Jurkat, Clone E6-1 (cell line): ENCODE results near the gene LGALS8.

Source experiments
- DNase-seq: peaks from one replicate; pipeline ENCODE4 v3.0.0-alpha.2; 2011; ENCODE audit warnings: low read depth, low spot score
- H3K4me3 ChIP-seq: 2 replicates; pipeline ENCODE4 v1.5.1; 2011; ENCODE audit warnings: mild to moderate bottlenecking, low read length, control low read depth, moderate library complexity

The LGALS8 gene

GRCh38 chr1:236507022-236507700 is 16.6 kb upstream of the LGALS8 start:
- H3K4me3 ChIP-seq, result no peak overlapping the region
- no peak for DNase-seq

DNA sequence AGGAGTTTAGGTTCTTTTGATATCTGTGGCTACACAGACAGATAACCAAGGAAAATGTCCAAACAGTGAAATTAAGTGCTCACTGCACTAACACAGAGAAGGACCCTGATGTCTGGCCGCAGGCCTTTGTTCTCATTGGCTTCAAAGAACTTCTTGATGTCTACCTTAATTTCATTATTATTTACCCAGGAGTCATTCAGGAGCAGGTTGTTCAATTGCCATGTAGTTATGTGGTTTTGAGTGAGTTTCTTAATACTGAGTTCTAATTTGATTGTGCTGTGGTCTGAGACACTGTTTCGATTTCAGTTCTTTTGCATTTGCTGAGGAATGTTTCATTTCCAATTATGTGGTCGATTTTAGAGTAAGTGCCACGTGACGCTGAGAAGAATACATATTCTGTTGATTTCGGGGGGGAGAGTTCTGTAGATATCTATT is 15.2 kb upstream of the LGALS8 start:
- no peak overlapping the region for H3K4me3 ChIP-seq
- DNase-seq, result no peak

DNA sequence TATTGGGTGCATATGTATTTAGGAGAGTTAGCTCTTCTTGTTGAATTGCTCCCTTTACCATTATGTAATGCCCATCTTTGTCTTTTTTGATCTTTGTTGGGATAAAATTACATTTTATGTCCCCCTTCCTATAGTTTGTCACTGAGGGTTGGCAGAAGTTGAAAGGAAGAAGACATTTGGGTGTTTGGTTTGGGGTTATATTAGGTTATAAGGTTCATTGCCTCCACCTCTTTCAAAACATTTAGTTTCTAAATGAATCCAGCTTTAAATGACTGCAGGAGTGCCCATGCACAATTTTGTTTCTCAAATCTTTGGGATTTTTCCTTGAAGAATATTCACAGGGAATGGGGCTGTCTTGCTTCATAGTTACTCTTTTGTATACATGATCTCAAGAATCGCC is 14.6 kb upstream of the LGALS8 start:
- no peak overlapping the region for H3K4me3 ChIP-seq
- DNase-seq, result no peak

DNA sequence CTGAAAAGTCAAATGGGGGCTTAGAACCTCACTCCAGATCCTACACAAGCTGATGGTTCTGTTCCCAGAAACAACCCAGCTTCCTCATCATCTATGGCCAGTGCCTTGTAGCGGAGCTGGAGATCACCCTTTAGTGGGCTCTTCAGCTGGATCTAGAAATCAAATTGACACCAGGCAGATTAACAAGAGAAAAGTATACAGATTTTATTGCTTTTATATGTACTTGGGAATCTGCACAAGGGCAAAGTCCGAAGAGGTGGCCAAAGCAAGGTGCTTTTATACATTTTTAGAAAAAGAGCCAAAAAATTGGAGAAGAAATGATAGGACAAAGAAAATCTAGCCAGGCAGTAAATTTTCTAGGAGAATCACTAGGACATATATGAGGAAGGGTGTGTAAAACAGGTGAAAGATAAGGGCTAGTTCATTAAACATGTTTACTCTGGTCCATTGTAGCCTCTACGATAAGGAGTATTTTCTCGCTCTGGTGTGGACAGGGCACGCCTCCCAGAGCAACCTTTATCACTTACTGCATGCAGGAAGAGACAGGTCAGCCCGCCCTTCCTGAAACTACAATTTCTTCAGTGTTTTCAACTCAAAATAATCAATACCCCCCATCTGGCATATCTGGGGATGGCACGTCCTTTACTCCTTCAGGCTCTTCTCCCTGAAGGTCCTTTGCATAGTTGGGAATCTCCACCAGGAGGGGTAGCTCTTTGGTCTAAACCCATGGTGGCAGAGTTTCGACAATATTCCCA is 14.0 kb upstream of the LGALS8 start:
- no peak for DNase-seq
- no peak overlapping the region for H3K4me3 ChIP-seq

DNA sequence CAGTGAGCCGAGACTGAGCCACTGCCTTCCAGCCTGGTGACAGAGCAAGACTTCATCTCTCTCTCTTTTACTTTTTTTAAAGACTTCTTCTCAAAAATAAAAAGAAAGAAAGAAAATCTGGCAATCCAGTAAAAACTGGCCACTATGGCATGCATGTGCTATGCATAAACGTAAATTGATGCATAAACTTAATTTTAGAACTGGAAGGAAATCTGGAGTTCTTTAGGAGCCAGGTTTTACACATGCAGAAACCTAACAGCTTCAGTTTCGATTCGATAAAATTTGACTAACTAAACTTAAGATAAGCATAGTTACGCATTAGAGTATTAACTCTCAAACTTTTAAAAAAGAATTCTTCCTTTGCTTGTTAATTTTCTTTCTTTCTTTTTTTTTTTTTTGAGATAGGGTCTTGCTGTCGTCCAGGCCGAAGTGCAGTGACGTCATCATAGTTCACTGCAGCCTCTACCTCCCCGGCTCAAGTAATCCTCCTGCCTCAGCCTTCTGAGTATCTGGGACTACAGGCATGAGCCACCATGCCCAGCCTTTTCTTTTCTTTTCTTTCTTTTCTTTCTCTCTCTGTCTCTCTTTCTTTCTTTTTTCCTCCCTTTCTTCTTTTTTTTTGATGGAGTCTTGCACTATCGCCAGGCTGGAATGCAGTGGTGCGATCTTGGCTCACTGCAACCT is 11.9 kb upstream of the LGALS8 start:
- H3K4me3 ChIP-seq, result no peak overlapping the region
- DNase-seq, result no peak

- DNase-seq, result no peak
- H3K4me3 ChIP-seq, result no peak overlapping the region
Observed at GRCh38 chr1:236514703-236515442, 8.9 kb upstream of the LGALS8 start.

- H3K4me3 ChIP-seq, result no peak overlapping the region
- no peak for DNase-seq
Observed at GRCh38 chr1:236515443-236515958, 8.3 kb upstream of the LGALS8 start.

GRCh38 chr1:236516929-236517704 is 6.7 kb upstream of the LGALS8 start:
- no peak overlapping the region for H3K4me3 ChIP-seq
- DNase-seq, result peak; percentile 60

GRCh38 chr1:236518322-236518721 is 5.5 kb upstream of the LGALS8 start:
- DNase-seq, result no peak
- no peak overlapping the region for H3K4me3 ChIP-seq

GRCh38 chr1:236520445-236521005 is 3.3 kb upstream of the LGALS8 start:
- H3K4me3 ChIP-seq, result no peak overlapping the region

GRCh38 chr1:236522937-236523703 is 662 bp upstream of the LGALS8 start:
- H3K4me3 ChIP-seq, result peak overlapping the region; percentile 98

More at GRCh38 chr1:236520445-236521005, 3.3 kb upstream of the LGALS8 start:
- no peak for DNase-seq

DNA sequence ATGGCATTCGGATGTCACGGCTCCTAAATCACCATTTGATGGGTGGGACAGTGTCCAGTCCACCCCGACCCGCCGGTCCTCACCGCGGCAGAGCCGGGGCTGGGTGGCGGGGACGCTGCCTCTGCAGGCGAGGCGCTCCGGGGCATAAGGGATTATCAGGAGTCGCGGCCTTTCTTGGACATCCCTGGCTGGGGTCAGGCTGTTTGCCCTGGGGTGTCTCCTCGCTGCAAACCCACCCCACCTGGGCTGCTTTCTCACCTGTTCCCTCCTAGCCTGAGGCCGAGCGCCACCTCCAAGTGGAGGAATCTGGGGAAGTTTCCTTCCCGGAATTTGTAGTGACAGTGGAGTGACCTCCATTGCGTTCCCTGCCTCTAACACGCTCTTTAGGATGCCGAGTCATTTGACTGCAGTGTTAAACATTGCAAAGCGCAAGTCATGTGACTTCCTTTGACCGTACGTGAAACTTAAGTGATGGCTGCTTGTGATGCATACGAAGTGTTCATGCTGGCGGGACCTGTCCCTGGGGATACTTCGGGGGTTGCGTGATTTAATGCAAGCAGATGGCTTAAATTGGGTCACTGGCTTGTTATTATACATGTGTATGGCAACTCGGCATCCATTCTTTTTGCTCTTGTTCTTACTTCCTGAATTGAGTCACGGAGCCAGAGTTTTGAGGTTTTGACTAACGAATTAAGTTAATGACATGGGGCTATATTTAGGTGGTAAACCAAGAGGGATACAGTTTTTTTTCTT is 536 bp downstream of the LGALS8 start:
- H3K4me3 ChIP-seq, result peak overlapping the region; percentile 98
- peak; percentile 80 for DNase-seq

More at GRCh38 chr1:236522937-236523703, 662 bp upstream of the LGALS8 start:
- DNase-seq, result no peak

- H3K4me3 ChIP-seq, result peak overlapping the region; percentile 98
- DNase-seq, result no peak
Observed at GRCh38 chr1:236524895-236525184, 1.1 kb downstream of the LGALS8 start.

- DNase-seq, result no peak
- H3K4me3 ChIP-seq, result no peak overlapping the region
Observed at GRCh38 chr1:236526079-236526478, 2.3 kb downstream of the LGALS8 start.

GRCh38 chr1:236530286-236530685 is 6.5 kb downstream of the LGALS8 start:
- H3K4me3 ChIP-seq, result no peak overlapping the region
- no peak for DNase-seq

DNA sequence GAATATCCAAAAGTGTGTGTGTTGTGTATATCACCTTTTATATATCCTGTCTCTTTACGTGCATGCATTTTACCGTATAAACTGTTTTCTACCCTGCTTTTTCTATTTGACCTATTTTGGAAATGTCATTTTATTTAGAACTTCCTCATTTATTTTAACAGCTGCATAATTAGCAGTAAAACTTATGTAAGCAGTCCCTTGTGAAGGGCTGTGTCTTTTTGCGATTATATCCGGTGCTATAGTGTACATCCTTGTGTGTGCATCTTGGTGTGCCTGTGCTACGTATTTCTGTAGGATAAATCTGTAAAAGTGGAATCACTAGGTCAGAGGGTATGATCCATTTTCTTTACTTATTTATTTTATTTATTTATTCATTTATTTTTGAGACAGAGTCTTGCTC is 7.2 kb downstream of the LGALS8 start:
- DNase-seq, result no peak

GRCh38 chr1:236532850-236533249 is 9.1 kb downstream of the LGALS8 start:
- no peak overlapping the region for H3K4me3 ChIP-seq
- no peak for DNase-seq

More for the DNA sequence above, 7.2 kb downstream of the LGALS8 start:
- no peak overlapping the region for H3K4me3 ChIP-seq
